Esophagus squamous epithelium (tissue), 5 donors: ENCODE data around the gene PRKAR1B. TPM values are rescaled to one million over a fixed set of nuclear protein-coding genes. Genes with fewer than 3 reads are reported as not detected.

Source experiments
- DNase-seq: peaks from one replicate; lab custom pipeline; 2025; lab: John Stamatoyannopoulos, UW
- H3K27ac ChIP-seq, 4 donors: fragments of 200-600 bp; sonication (generic); one replicate each; pipeline ENCODE4 v1.5.1; 2016 to 2019; ENCODE audit warnings: mild to moderate bottlenecking in 1 of 4
- H3K27me3 ChIP-seq, 4 donors: fragments of 200-600 bp; sonication (generic); 1 replicate in 3 of 4; 2 replicates in 1 of 4; pipeline versions ENCODE4 v1.5.1 to v1.6.0; 2017 to 2021; ENCODE audit warnings: antibody characterized with exemption in 1 of 4
- H3K36me3 ChIP-seq, 3 donors: fragments of 200-600 bp; sonication (generic); one replicate each; pipeline ENCODE4 v1.5.1; 2016 to 2019
- H3K4me1 ChIP-seq, 3 donors: fragments of 200-600 bp; sonication (generic); one replicate each; pipeline ENCODE4 v1.5.1; 2017 to 2019
- H3K4me3 ChIP-seq, 4 donors: fragments of 200-600 bp; sonication (generic); 1 replicate in 3 of 4; 2 replicates in 1 of 4; pipeline ENCODE4 v1.5.1; 2016 to 2019; ENCODE audit warnings: mild to moderate bottlenecking in 2 of 4, moderate library complexity in 1 of 4
- H3K9me3 ChIP-seq, 3 donors: fragments of 200-600 bp; sonication (generic); one replicate each; pipeline ENCODE4 v1.5.1; 2016 to 2019
- CTCF ChIP-seq, 6 experiments: fragments of 450-650 bp in 4 of 6; fragments of 200-600 bp in 2 of 6; sonication (generic) in 2 of 6; IDR thresholded peaks; one replicate each; pipeline ENCODE4 v1.5.1; 2016 to 2019; ENCODE audit warnings: antibody characterized with exemption in 6 of 6, mild to moderate bottlenecking in 4 of 6, moderate library complexity in 4 of 6
- POLR2A ChIP-seq, 4 donors: fragments of 450-650 bp; IDR thresholded peaks; one replicate each; pipeline ENCODE4 v1.6.1; 2017; ENCODE audit warnings: antibody characterized with exemption in 4 of 4, mild to moderate bottlenecking in 4 of 4, moderate library complexity in 3 of 4
- WGBS, 2 donors: methylation state at CpG; one replicate each; pipeline ENCODE4 v1.1.5; 2018; 5-methylcytosine and 5-hydroxymethylcytosine counted together
- intact Hi-C: fragments of 100-400 bp; cut with DNase I; formaldehyde crosslinking; loops from one replicate; pipeline ENCODE4 v1.15.0; 2022
- total RNA-seq, 4 donors: library from RNA; depleted of rRNA; stranded (reverse); fragments of >200 nt; gene quantifications; one replicate each; pipeline ENCODE4 v1.1.0, GENCODE V29; 2016
- donor health status: DM: yes; HTN: yes; CAD: no.

The PRKAR1B gene
- total RNA-seq, 4 donors from 2014 or later, result 10.2 to 13.1 (median 12.5) TPM

- Histone ChIP-seq H3K9me3 (no peaks in the 10 kb centered on the region), H3K4me3 (peak overlapping the region in 1 of 4 donors; percentile 12), H3K36me3 (peaks cover 0 to 19% (median 0%) of the 10 kb centered on the region in 3 donors), H3K4me1 (peaks cover 39 to 85% (median 47%) of the 10 kb centered on the region in 3 donors), H3K27ac (peak overlapping the region; percentile 51 to 92 (median 85)), H3K27me3 (peaks cover 0 to 65% (median 0%) of the 10 kb centered on the region in 4 donors)
- TF ChIP-seq CTCF (IDR thresholded peaks at IDR 0.05) (no peak), POLR2A (IDR thresholded peaks at IDR 0.05) (no peak)
- 50% methylated on average over 7 to 8 of the region's 25 CpGs for WGBS, 2 donors
- intact Hi-C loops, result no loop called here
- no peak for DNase-seq
These were observed 212.2 kb downstream of the PRKAR1B start for GRCh38 chr7:514651-515598.

GRCh38 chr7:514242-514641, 212.8 kb downstream of the PRKAR1B start:
- Histone ChIP-seq H3K27ac (peak overlapping the region; percentile 2 to 92 (median 85)), H3K36me3 (peaks cover 0 to 25% (median 0%) of the 10 kb centered on the region in 3 donors), H3K27me3 (peaks cover 0 to 62% (median 0%) of the 10 kb centered on the region in 4 donors), H3K9me3 (no peaks in the 10 kb centered on the region), H3K4me3 (peak overlapping the region in 1 of 4 donors; percentile 12), H3K4me1 (peaks cover 39 to 83% (median 47%) of the 10 kb centered on the region in 3 donors)
- no peak for TF ChIP-seq POLR2A (IDR thresholded peaks at IDR 0.05)
- TF ChIP-seq CTCF (IDR thresholded peaks at IDR 0.05), result no peak
- DNase-seq, result no peak
- intact Hi-C loops, result no loop called here
- WGBS, 2 donors, result 82% methylated on average over 2 of the region's 10 CpGs; no CpG with 5 or more reads in 1 of the 2 donors

- TF ChIP-seq POLR2A (IDR thresholded peaks at IDR 0.05) (no peak), CTCF (IDR thresholded peaks at IDR 0.05) (no peak)
- WGBS, 2 donors, result 69 to 74% methylated on average over 13 to 14 of the region's 20 CpGs
- H3K27me3 ChIP-seq, result peaks cover 0 to 59% (median 0%) of the 10 kb centered on the region in 4 donors
- peaks cover 0 to 31% (median 0%) of the 10 kb centered on the region in 3 donors for H3K36me3 ChIP-seq
- peak overlapping the region; percentile 42 to 92 (median 85) for H3K27ac ChIP-seq
- H3K4me1 ChIP-seq, result peaks cover 39 to 78% (median 45%) of the 10 kb centered on the region in 3 donors
- H3K4me3 ChIP-seq, result peak overlapping the region in 1 of 4 donors; percentile 30
- no peaks in the 10 kb centered on the region for H3K9me3 ChIP-seq
- intact Hi-C loops, result no loop called here
- DNase-seq, result no peak
These were observed 213.4 kb downstream of the PRKAR1B start for GRCh38 chr7:513521-514166.

GRCh38 chr7:512541-513311, 214.4 kb downstream of the PRKAR1B start:
- Histone ChIP-seq H3K4me3 (peak overlapping the region in 1 of 4 donors; percentile 30), H3K36me3 (peaks cover 0 to 39% (median 0%) of the 10 kb centered on the region in 3 donors), H3K27ac (peak overlapping the region; percentile 23 to 92 (median 63)), H3K27me3 (peaks cover 0 to 50% (median 0%) of the 10 kb centered on the region in 4 donors), H3K9me3 (no peaks in the 10 kb centered on the region), H3K4me1 (peaks cover 36 to 69% (median 39%) of the 10 kb centered on the region in 3 donors)
- no peak for DNase-seq
- intact Hi-C loops, result no loop called here
- no CpG with 5 or more reads among the region's 32 CpGs for WGBS, 2 donors
- TF ChIP-seq CTCF (IDR thresholded peaks at IDR 0.05) (no peak), POLR2A (IDR thresholded peaks at IDR 0.05) (no peak)
